IMR-90 (cell line): ENCODE results near the gene PTPRN2. TPM values are rescaled to one million over a fixed set of nuclear protein-coding genes. Genes with fewer than 3 reads are reported as not detected.

Source experiments
- ATAC-seq: fragments of 200-7000 bp; cut with Tn5 transposase; 2 replicates; pipeline ENCODE4 v1.9.1; 2020; ENCODE audit warnings: low read depth, mild to moderate bottlenecking, moderate library complexity
- BruUV-seq: library from RNA; stranded (reverse); fragments of 400-500 nt; replicated peaks from 2 replicates; lab custom pipeline; 2021; lab: Mats Ljungman, UMichigan
- CTCF ChIA-PET: fragments of 300-600 bp; formaldehyde crosslinking; extraction: SDS; loops from one replicate; lab custom pipeline; 2021; ENCODE audit warnings: antibody characterized with exemption; lab: Yijun Ruan, JAX
- POLR2A ChIA-PET: fragments of 300-600 bp; sonication (Branson Sonifier 250); formaldehyde crosslinking; loops from one replicate; lab custom pipeline; 2022; ENCODE audit warnings: antibody characterized with exemption; ENCODE audit not compliant: unreplicated experiment; lab: Charles Lee
- DNase-seq: peaks from one replicate; pipeline ENCODE4 v3.0.0; 2013
- H2AFZ ChIP-seq: replicated peaks from 2 replicates; pipeline ENCODE3; 2013; ENCODE audit warnings: low read length, mild to moderate bottlenecking; ENCODE audit not compliant: poor library complexity
- H2AK5ac ChIP-seq: 2 replicates; pipeline ENCODE4 v1.6.1; 2013; ENCODE audit warnings: low read depth, low read length, inconsistent platforms
- H2AK9ac ChIP-seq: replicated peaks from 2 replicates; pipeline ENCODE3; 2013; ENCODE audit warnings: mild to moderate bottlenecking, low read depth, low read length, moderate library complexity; ENCODE audit not compliant: poor library complexity
- H2BK120ac ChIP-seq: 2 replicates; pipeline ENCODE4 v1.6.1; 2013; ENCODE audit warnings: low read depth, low read length, inconsistent platforms
- H2BK15ac ChIP-seq: 3 replicates; pipeline ENCODE4 v1.6.1; 2013; ENCODE audit warnings: low read depth, low read length, inconsistent platforms
- H2BK20ac ChIP-seq: 2 replicates; pipeline ENCODE4 v1.6.1; 2013; ENCODE audit warnings: low read depth, mild to moderate bottlenecking, inconsistent platforms, low read length, moderate library complexity
- H2BK5ac ChIP-seq: 2 replicates; pipeline ENCODE4 v1.6.1; 2013; ENCODE audit warnings: mild to moderate bottlenecking, low read depth, low read length, inconsistent platforms; ENCODE audit not compliant: poor library complexity, severe bottlenecking
- H3K14ac ChIP-seq: replicated peaks from 2 replicates; pipeline ENCODE4 v1.6.1; 2013; ENCODE audit warnings: low read depth, low read length, inconsistent platforms
- H3K18ac ChIP-seq: 2 replicates; pipeline ENCODE4 v1.6.1; 2013; ENCODE audit warnings: low read depth, low read length, control low read depth
- H3K23ac ChIP-seq: 2 replicates; pipeline ENCODE4 v1.6.1; 2013; ENCODE audit warnings: low read depth, low read length, inconsistent platforms
- H3K27ac ChIP-seq: 2 replicates; pipeline ENCODE4 v1.5.1; 2013; ENCODE audit warnings: mild to moderate bottlenecking, control low read depth, low read length; ENCODE audit not compliant: insufficient read depth
- H3K27me3 ChIP-seq: 2 replicates; pipeline ENCODE4 v1.6.1; 2013; ENCODE audit warnings: low read length; ENCODE audit not compliant: control insufficient read depth, insufficient read depth
- H3K36me3 ChIP-seq: 2 replicates; pipeline ENCODE4 v1.6.1; 2013; ENCODE audit warnings: low read length, mixed read lengths; ENCODE audit not compliant: control insufficient read depth, insufficient read depth
- H3K4ac ChIP-seq: 2 replicates; pipeline ENCODE4 v1.6.1; 2013; ENCODE audit warnings: low read depth, low read length, inconsistent platforms
- H3K4me1 ChIP-seq: 2 replicates; pipeline ENCODE4 v1.6.1; 2013; ENCODE audit warnings: low read length, mixed read lengths; ENCODE audit not compliant: control insufficient read depth, insufficient read depth
- H3K4me2 ChIP-seq: 2 replicates; pipeline ENCODE4 v1.6.1; 2013; ENCODE audit warnings: low read depth, mild to moderate bottlenecking, control low read depth, low read length, moderate library complexity
- H3K4me3 ChIP-seq: 2 replicates; pipeline ENCODE4 v1.5.1; 2013; ENCODE audit warnings: low read depth, mild to moderate bottlenecking, control low read depth, low read length, moderate library complexity; ENCODE audit not compliant: insufficient read depth
- H3K56ac ChIP-seq: 2 replicates; pipeline ENCODE4 v1.6.1; 2013; ENCODE audit warnings: low read length, inconsistent platforms; ENCODE audit not compliant: insufficient read depth; ENCODE audit errors: extremely low read depth
- H3K79me1 ChIP-seq, 2 experiments: 2 replicates each; pipeline ENCODE4 v1.6.1; 2013; ENCODE audit warnings: low read length in 2 of 2, inconsistent platforms in 1 of 2, low read depth in 1 of 2
- H3K9ac ChIP-seq: 2 replicates; pipeline ENCODE4 v1.6.1; 2013; ENCODE audit warnings: low read depth, low read length, control low read depth
- H3K9me1 ChIP-seq: 2 replicates; pipeline ENCODE4 v1.6.1; 2013; ENCODE audit warnings: low read length, inconsistent platforms; ENCODE audit not compliant: insufficient read depth
- H3K9me3 ChIP-seq: 2 replicates; pipeline ENCODE4 v1.6.1; 2013; ENCODE audit warnings: low read length; ENCODE audit not compliant: control insufficient read depth, insufficient read depth
- H4K20me1 ChIP-seq: 2 replicates; pipeline ENCODE4 v1.6.1; 2013; ENCODE audit warnings: low read length, inconsistent platforms; ENCODE audit not compliant: insufficient read depth
- H4K5ac ChIP-seq: 2 replicates; pipeline ENCODE4 v1.6.1; 2013; ENCODE audit warnings: mild to moderate bottlenecking, low read depth, low read length, control low read depth
- H4K8ac ChIP-seq, 2 experiments: 2 replicates each; pipeline ENCODE4 v1.6.1; 2013; ENCODE audit warnings: low read depth in 2 of 2, low read length in 2 of 2, control low read depth in 1 of 2, inconsistent platforms in 1 of 2
- H4K91ac ChIP-seq: 2 replicates; pipeline ENCODE4 v1.6.1; 2013; ENCODE audit warnings: low read depth, low read length, inconsistent platforms; ENCODE audit not compliant: insufficient read depth
- BHLHE40 ChIP-seq: fragments of 150-350 bp; IDR thresholded peaks from 2 replicates; pipeline ENCODE4 v1.6.1; 2016; ENCODE audit warnings: mild to moderate bottlenecking, low read depth, low read length
- CEBPB ChIP-seq: IDR thresholded peaks from 2 replicates; pipeline ENCODE4 v1.6.1; 2012; ENCODE audit warnings: low read depth, low read length, improper control_type of control experiment
- CHD1 ChIP-seq: IDR thresholded peaks from 2 replicates; pipeline ENCODE4 v1.6.1; 2012; ENCODE audit warnings: low read depth, low read length, improper control_type of control experiment
- CTCF ChIP-seq: conservative IDR thresholded peaks from 2 replicates; pipeline ENCODE4 v1.5.1; 2012; ENCODE audit warnings: mild to moderate bottlenecking, low read depth, low read length, improper control_type of control experiment
- FOS ChIP-seq: fragments of 150-350 bp; IDR thresholded peaks from 2 replicates; pipeline ENCODE4 v1.6.1; 2016; ENCODE audit warnings: low read depth, low read length
- MAFK ChIP-seq: IDR thresholded peaks from 2 replicates; pipeline ENCODE4 v1.6.1; 2012; ENCODE audit warnings: low read depth, low read length, improper control_type of control experiment
- MAZ ChIP-seq: IDR thresholded peaks from 2 replicates; pipeline ENCODE4 v1.6.1; 2012; ENCODE audit warnings: low read depth, mild to moderate bottlenecking, low read length, improper control_type of control experiment, moderate library complexity, borderline replicate concordance
- MXI1 ChIP-seq: IDR thresholded peaks from 2 replicates; pipeline ENCODE4 v1.6.1; 2012; ENCODE audit warnings: low read depth, mild to moderate bottlenecking, low read length, moderate library complexity, borderline replicate concordance
- NFE2L2 ChIP-seq: fragments of 150-350 bp; IDR thresholded peaks from 2 replicates; pipeline ENCODE4 v1.6.1; 2016; ENCODE audit warnings: low read depth, mild to moderate bottlenecking, low read length
- POLR2A ChIP-seq: IDR thresholded peaks from 2 replicates; pipeline ENCODE4 v1.6.1; 2012; ENCODE audit warnings: mild to moderate bottlenecking, low read depth, low read length
- RAD21 ChIP-seq: IDR thresholded peaks from 2 replicates; pipeline ENCODE4 v1.6.1; 2012; ENCODE audit warnings: low read length, improper control_type of control experiment
- RCOR1 ChIP-seq: IDR thresholded peaks from 2 replicates; pipeline ENCODE4 v1.6.1; 2012; ENCODE audit warnings: mild to moderate bottlenecking, low read length, improper control_type of control experiment; ENCODE audit not compliant: insufficient replicate concordance
- RFX5 ChIP-seq: IDR thresholded peaks from 2 replicates; pipeline ENCODE4 v1.8.0; 2012; ENCODE audit warnings: low read depth, mild to moderate bottlenecking, low read length, moderate library complexity
- SMC3 ChIP-seq: fragments of 150-350 bp; IDR thresholded peaks from 2 replicates; pipeline ENCODE4 v1.6.1; 2016; ENCODE audit warnings: low read depth, mild to moderate bottlenecking, antibody characterized with exemption, low read length, moderate library complexity
- WGBS, 2 experiments: methylation state at CpG; one replicate each; pipeline versions ENCODE4 v1.1.5 to v1.1.7; 2013; ENCODE audit warnings: missing lambda C conversion rate in 2 of 2; ENCODE audit not compliant: insufficient read length in 1 of 2; ENCODE audit errors: extremely low coverage in 2 of 2; 5-methylcytosine and 5-hydroxymethylcytosine counted together
- dilution Hi-C: fragments of 300-500 bp; cut with HindIII; formaldehyde crosslinking; loops from one replicate; pipeline ENCODE4 v1.14.3; 2018; ENCODE audit warnings: low sequenced_read_pairs; ENCODE audit not compliant: unreplicated experiment
- in situ Hi-C: fragments of 300-500 bp; cut with MboI; formaldehyde crosslinking; loops from 3 replicates; pipeline ENCODE4 v1.14.3; 2019; ENCODE audit warnings: low sequenced_read_pairs, inconsistent platforms, mixed read lengths
- intact Hi-C: fragments of 100-400 bp; cut with micrococcal nuclease; formaldehyde crosslinking; loops from 2 replicates; pipeline ENCODE4 v1.10.0; 2022
- polyA plus RNA-seq, 3 experiments: library from polyadenylated mRNA; depleted of rRNA; stranded (reverse); fragments of >200 nt; gene quantifications; 2 replicates each; pipeline ENCODE4 v1.2.3, GENCODE V29; 2012; ENCODE audit warnings: low replicate concordance in 1 of 3
- total RNA-seq: library from RNA; depleted of rRNA; stranded (reverse); fragments of >200 nt; gene quantifications from 2 replicates; pipeline ENCODE4 v1.2.3, GENCODE V29; 2012
- TF ChIP-seq, protein P1 (sequence below): fragments of 150-350 bp; IDR thresholded peaks from 2 replicates; pipeline ENCODE4 v1.6.1; 2016; ENCODE audit warnings: low read depth, mild to moderate bottlenecking, low read length, moderate library complexity, borderline replicate concordance
- TF ChIP-seq, protein P2 (sequence below): fragments of 150-350 bp; IDR thresholded peaks from 2 replicates; pipeline ENCODE4 v1.6.1; 2017; ENCODE audit warnings: mild to moderate bottlenecking, antibody characterized with exemption, low read length, low read depth

Gene PTPRN2
- total and polyA plus RNA-seq, 2 of the 4 experiments (the other 2 are of a cell fraction): 0.03 TPM; not detected in 1

- no peak overlapping the region for H3K27ac ChIP-seq
- H2BK5ac ChIP-seq: no peak overlapping the region
- CTCF ChIA-PET: no interaction called here
- no peaks in the 10 kb centered on the region for H4K20me1 ChIP-seq
- H3K14ac ChIP-seq: no peak overlapping the region
- dilution Hi-C loops (no loop called here), intact Hi-C loops (no loop called here), in situ Hi-C loops (no loop called here)
- no peak overlapping the region for H3K18ac ChIP-seq
- 73% methylated on average over 3 of the region's 14 CpGs; no CpG with 5 or more reads in 1 of the 2 experiments for WGBS, 2 experiments
- H3K4me3 ChIP-seq: no peak overlapping the region
- H4K8ac ChIP-seq: no peak overlapping the region
- no peak overlapping the region for H2BK15ac ChIP-seq
- ATAC-seq (no peak), DNase-seq (no peak)
- no peaks in the 10 kb centered on the region for H3K27me3 ChIP-seq
- H3K4ac ChIP-seq: no peak overlapping the region
- no TSS peak for BruUV-seq
- no peaks in the 10 kb centered on the region for H3K36me3 ChIP-seq
- no peak overlapping the region for H2BK20ac ChIP-seq
- POLR2A ChIA-PET: no interaction called here
- no peak overlapping the region for H4K5ac ChIP-seq
- TF ChIP-seq, protein P1, sequence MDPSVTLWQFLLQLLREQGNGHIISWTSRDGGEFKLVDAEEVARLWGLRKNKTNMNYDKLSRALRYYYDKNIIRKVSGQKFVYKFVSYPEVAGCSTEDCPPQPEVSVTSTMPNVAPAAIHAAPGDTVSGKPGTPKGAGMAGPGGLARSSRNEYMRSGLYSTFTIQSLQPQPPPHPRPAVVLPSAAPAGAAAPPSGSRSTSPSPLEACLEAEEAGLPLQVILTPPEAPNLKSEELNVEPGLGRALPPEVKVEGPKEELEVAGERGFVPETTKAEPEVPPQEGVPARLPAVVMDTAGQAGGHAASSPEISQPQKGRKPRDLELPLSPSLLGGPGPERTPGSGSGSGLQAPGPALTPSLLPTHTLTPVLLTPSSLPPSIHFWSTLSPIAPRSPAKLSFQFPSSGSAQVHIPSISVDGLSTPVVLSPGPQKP: no peak
- TF ChIP-seq, protein P2, sequence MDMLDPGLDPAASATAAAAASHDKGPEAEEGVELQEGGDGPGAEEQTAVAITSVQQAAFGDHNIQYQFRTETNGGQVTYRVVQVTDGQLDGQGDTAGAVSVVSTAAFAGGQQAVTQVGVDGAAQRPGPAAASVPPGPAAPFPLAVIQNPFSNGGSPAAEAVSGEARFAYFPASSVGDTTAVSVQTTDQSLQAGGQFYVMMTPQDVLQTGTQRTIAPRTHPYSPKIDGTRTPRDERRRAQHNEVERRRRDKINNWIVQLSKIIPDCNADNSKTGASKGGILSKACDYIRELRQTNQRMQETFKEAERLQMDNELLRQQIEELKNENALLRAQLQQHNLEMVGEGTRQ: no peak
- TF ChIP-seq MAFK (no peak), CHD1 (no peak), RFX5 (no peak), RAD21 (no peak), POLR2A (no peak), MXI1 (no peak), CEBPB (no peak), FOS (no peak), SMC3 (no peak), NFE2L2 (no peak), BHLHE40 (no peak), CTCF (no peak), RCOR1 (no peak), MAZ (no peak)
- H3K79me1 ChIP-seq: no peaks in the 10 kb centered on the region
- H2AFZ ChIP-seq: no peak overlapping the region
- H3K56ac ChIP-seq: no peak overlapping the region
- H3K9me3 ChIP-seq: peaks cover 62% of the 10 kb centered on the region
- H3K4me1 ChIP-seq: no peaks in the 10 kb centered on the region
- no peak overlapping the region for H3K9ac ChIP-seq
- no peak overlapping the region for H3K4me2 ChIP-seq
- H2AK5ac ChIP-seq: no peak overlapping the region
- H3K23ac ChIP-seq: no peak overlapping the region
- H3K9me1 ChIP-seq: no peaks in the 10 kb centered on the region
- no peak overlapping the region for H2AK9ac ChIP-seq
- H2BK120ac ChIP-seq: no peak overlapping the region
- no peak overlapping the region for H4K91ac ChIP-seq
These were observed 686.5 kb downstream of the PTPRN2 start for GRCh38 chr7:157901166-157901565.
